Right atrium auricular region (tissue), 2 donors: Measurements from ENCODE around the gene VWC2. TPM values are rescaled to one million over a fixed set of nuclear protein-coding genes. Genes with fewer than 3 reads are reported as not detected.
A peak's percentile ranks its signal among the peaks of the same experiment; 100 is the strongest.

ENCODE experiments used
- DNase-seq: peaks from one replicate; pipeline ENCODE4 v3.0.0-alpha.2; 2019; ENCODE audit warnings: low spot score
- H3K27ac ChIP-seq, 2 donors: fragments of 200-600 bp; sonication (generic); 1 replicate in 1 of 2; 2 replicates in 1 of 2; pipeline ENCODE4 v1.5.1; 2016 to 2019
- H3K27me3 ChIP-seq, 2 donors: fragments of 200-600 bp; sonication (generic); one replicate each; pipeline versions ENCODE4 v1.5.1 to v1.6.0; 2017 to 2019
- H3K36me3 ChIP-seq: fragments of 200-600 bp; sonication (generic); one replicate; pipeline ENCODE4 v1.5.1; 2016
- H3K4me1 ChIP-seq, 2 donors: fragments of 200-600 bp; sonication (generic); one replicate each; pipeline versions ENCODE4 v1.5.1 to v1.6.0; 2017 to 2019
- H3K4me3 ChIP-seq, 2 donors: fragments of 200-600 bp; sonication (generic); 1 replicate in 1 of 2; 2 replicates in 1 of 2; pipeline ENCODE4 v1.5.1; 2017 to 2019; ENCODE audit warnings: mild to moderate bottlenecking in 1 of 2, moderate library complexity in 1 of 2
- H3K9me3 ChIP-seq, 2 donors: fragments of 200-600 bp; sonication (generic); one replicate each; pipeline ENCODE4 v1.5.1; 2019
- total RNA-seq, 2 donors: library from RNA; depleted of rRNA; stranded (reverse); fragments of >200 nt; gene quantifications; one replicate each; pipeline ENCODE4 v1.1.0, GENCODE V29; 2016
- TF ChIP-seq, protein P1 (sequence below), 2 donors: fragments of 200-600 bp; sonication (generic); IDR thresholded peaks; one replicate each; pipeline ENCODE4 v1.5.1; 2019; ENCODE audit warnings: antibody characterized with exemption in 2 of 2

Gene VWC2
- total RNA-seq, 2 donors from 2014 or later = 1.7 to 4.0 TPM

GRCh38 chr7:49771427-49772176 is 1.8 kb upstream of the VWC2 start:
- Histone ChIP-seq H3K36me3 (no peaks in the 10 kb centered on the region), H3K4me3 (no peak overlapping the region), H3K27me3 (no peaks in the 10 kb centered on the region), H3K4me1 (peaks cover 0 to 25% of the 10 kb centered on the region in 2 donors), H3K9me3 (no peaks in the 10 kb centered on the region), H3K27ac (no peak overlapping the region)
- TF ChIP-seq, protein P1, sequence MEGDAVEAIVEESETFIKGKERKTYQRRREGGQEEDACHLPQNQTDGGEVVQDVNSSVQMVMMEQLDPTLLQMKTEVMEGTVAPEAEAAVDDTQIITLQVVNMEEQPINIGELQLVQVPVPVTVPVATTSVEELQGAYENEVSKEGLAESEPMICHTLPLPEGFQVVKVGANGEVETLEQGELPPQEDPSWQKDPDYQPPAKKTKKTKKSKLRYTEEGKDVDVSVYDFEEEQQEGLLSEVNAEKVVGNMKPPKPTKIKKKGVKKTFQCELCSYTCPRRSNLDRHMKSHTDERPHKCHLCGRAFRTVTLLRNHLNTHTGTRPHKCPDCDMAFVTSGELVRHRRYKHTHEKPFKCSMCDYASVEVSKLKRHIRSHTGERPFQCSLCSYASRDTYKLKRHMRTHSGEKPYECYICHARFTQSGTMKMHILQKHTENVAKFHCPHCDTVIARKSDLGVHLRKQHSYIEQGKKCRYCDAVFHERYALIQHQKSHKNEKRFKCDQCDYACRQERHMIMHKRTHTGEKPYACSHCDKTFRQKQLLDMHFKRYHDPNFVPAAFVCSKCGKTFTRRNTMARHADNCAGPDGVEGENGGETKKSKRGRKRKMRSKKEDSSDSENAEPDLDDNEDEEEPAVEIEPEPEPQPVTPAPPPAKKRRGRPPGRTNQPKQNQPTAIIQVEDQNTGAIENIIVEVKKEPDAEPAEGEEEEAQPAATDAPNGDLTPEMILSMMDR (IDR thresholded peaks at IDR 0.05) = no peak
- no peak for DNase-seq

GRCh38 chr7:49772916-49773217 is 571 bp upstream of the VWC2 start:
- no peak for DNase-seq
- no peaks in the 10 kb centered on the region for H3K27me3 ChIP-seq
- TF ChIP-seq, protein P1 (IDR thresholded peaks at IDR 0.05) = no peak
- H3K36me3 ChIP-seq = no peaks in the 10 kb centered on the region
- H3K9me3 ChIP-seq = no peaks in the 10 kb centered on the region
- peak overlapping the region; percentile 86 to 87 for H3K27ac ChIP-seq
- peaks cover 0 to 35% of the 10 kb centered on the region in 2 donors for H3K4me1 ChIP-seq
- H3K4me3 ChIP-seq = peak overlapping the region; percentile 65 to 71

- peak overlapping the region; percentile 65 to 71 for H3K4me3 ChIP-seq
- peak overlapping the region; percentile 86 to 87 for H3K27ac ChIP-seq
- no peaks in the 10 kb centered on the region for H3K36me3 ChIP-seq
- DNase-seq = no peak
- no peaks in the 10 kb centered on the region for H3K9me3 ChIP-seq
- TF ChIP-seq, protein P1 (IDR thresholded peaks at IDR 0.05) = no peak
- H3K27me3 ChIP-seq = no peaks in the 10 kb centered on the region
- H3K4me1 ChIP-seq = peaks cover 0 to 35% of the 10 kb centered on the region in 2 donors
These were observed 559 bp downstream of the VWC2 start for GRCh38 chr7:49773936-49774458.

GRCh38 chr7:49774459-49775064 is 1.1 kb downstream of the VWC2 start:
- Histone ChIP-seq H3K27me3 (no peaks in the 10 kb centered on the region), H3K36me3 (no peaks in the 10 kb centered on the region), H3K4me3 (peak overlapping the region; percentile 65 to 71), H3K9me3 (no peaks in the 10 kb centered on the region), H3K27ac (peak overlapping the region; percentile 86 to 87), H3K4me1 (peaks cover 0 to 35% of the 10 kb centered on the region in 2 donors)
- TF ChIP-seq, protein P1 (IDR thresholded peaks at IDR 0.05) = no peak
- DNase-seq = no peak

DNA sequence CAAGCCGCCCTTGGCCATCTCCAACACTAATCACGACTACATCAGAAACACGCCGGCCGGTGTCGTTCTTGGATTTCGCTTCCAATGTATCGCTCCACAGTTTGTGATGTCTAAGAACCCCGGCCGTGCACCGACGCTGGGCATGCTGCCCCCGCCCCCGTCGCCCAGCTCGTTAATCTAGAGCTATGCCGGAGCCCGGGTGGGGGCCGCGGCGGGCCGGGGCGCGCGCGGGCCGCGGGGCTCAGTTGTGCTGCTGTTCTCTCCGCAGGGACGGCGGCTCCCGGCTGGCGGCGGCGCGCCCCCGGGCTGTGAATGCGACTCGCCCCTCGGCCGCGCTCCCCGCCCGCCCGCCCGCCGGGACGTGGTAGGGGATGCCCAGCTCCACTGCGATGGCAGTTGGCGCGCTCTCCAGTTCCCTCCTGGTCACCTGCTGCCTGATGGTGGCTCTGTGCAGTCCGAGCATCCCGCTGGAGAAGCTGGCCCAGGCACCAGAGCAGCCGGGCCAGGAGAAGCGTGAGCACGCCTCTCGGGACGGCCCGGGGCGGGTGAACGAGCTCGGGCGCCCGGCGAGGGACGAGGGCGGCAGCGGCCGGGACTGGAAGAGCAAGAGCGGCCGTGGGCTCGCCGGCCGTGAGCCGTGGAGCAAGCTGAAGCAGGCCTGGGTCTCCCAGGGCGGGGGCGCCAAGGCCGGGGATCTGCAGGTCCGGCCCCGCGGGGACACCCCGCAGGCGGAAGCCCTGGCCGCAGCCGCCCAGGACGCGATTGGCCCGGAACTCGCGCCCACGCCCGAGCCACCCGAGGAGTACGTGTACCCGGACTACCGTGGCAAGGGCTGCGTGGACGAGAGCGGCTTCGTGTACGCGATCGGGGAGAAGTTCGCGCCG is 1.9 kb downstream of the VWC2 start:
- Histone ChIP-seq H3K36me3 (no peaks in the 10 kb centered on the region), H3K4me1 (peaks cover 0 to 35% of the 10 kb centered on the region in 2 donors), H3K27ac (peak overlapping the region; percentile 86 to 87), H3K4me3 (peak overlapping the region; percentile 65 to 71), H3K27me3 (no peaks in the 10 kb centered on the region), H3K9me3 (no peaks in the 10 kb centered on the region)
- TF ChIP-seq, protein P1 (IDR thresholded peaks at IDR 0.05) = no peak
- DNase-seq = no peak
